GM19238 (cell line): Measurements from ENCODE around the gene FGFBP3.
"Not testable (repeated sequence)": the region's sequence is repeated elsewhere in the genome, so short reads cannot be mapped to it uniquely, and the experiment has no call there.

ENCODE experiments used
- DNase-seq: peaks from one replicate; pipeline ENCODE4 v3.0.0; 2011; ENCODE audit warnings: low spot score; ENCODE audit not compliant: insufficient read length

Gene FGFBP3

DNA sequence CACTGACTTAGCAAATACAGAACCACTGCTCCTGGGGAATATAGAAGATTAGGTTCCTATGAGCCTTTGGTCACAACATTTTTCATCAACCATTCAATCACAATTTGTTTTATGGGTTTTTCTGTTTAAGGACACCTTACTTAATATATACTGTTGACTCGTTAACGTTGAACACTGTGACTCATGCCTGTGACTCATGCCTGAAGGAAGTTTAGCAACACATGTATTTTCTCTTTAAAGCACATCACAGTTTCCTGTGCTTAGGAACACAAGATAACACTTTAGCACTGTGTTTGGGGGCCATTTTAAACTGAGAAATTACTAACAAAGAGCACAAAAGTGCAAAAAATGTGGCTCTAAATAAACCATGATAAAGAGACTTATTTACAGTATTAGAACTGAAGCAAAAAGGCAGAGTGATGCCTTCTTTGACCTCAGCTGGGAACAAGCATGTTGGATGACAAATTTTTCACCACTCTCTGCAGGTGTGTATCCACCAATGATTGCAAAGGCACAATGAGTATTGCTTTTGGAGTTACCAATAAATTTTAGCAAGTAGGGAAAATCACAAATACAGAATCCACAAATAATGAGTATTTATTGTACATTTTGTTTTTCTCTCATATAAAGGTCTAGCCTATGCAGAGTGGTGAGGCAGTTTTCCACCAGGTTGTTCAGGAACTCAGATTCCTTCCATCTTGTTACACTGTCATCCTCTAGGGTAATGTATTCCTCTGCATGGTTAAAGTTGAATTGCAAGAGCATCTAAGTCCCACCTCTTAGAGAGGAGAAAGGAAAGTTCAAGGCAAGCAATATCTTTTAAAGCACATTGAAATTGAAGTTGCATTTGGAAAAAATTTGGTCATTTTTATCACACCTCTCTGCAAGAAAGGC, 7.3 kb downstream of the FGFBP3 start:
- no peak for DNase-seq

DNA sequence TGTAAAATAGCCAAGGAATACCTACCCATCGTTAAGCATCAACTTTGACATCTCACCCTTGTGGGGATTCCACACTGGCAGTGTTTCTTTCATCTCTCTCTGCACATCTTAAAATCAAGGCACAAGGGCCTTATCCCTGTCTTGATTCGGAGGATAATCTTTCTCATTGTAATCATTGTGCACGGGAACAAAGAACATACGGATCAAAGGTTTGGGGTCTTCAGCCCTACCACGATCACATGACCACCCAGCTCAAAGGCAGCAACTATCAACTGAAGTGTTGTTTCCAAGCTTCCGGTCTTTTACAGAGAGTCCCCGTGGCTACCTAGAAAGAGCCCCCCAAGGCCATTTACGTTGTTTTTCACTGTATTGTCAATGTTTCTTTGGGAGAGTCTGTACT, 11.9 kb downstream of the FGFBP3 start:
- no peak for DNase-seq

DNA sequence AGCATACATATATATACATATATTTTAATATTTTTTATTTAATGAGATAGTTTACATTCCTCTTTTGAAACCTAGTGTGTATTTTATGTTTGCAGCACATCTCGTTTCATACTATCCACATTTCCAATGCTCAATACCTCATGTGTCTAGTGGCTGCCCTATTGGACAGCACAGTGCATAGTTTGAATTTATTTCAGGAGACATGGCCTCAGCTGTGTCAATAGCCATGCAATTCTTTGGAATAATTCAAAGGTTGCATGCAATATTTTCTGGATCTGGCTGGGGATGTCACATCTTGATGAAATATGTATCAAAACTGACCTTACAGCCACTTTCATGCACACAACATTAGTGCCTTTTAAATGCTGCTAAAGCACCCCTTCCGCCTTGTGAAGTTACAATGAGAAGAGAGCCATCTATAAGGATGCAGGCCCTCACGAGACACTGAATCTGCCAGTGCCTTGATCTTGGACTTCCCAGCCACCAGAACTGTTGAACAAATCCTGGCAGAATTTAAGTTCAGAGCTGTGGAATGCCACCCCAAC, 13.0 kb downstream of the FGFBP3 start:
- DNase-seq = no peak

DNA sequence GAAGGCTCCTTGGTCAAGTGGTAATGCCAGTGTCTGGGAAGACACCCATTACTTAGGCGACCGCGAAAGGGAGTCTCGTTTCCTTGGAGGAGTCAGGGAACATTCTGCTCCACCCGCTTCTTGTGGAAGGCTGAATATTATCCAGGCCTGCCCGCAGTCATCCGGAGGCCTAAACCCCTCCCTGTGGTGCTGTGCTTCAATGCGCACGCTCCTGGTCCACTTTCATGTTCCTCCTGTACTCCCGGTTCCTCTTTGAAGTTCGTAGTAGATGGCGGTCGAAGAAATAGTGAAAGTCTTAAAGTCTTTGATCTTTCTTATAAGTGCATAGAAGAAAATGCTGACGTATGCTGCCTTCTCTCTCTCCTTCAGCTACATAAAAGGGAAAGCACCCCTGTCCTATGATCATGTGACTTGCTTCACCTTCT, 15.0 kb downstream of the FGFBP3 start:
- not testable (repeated sequence) for DNase-seq

DNA sequence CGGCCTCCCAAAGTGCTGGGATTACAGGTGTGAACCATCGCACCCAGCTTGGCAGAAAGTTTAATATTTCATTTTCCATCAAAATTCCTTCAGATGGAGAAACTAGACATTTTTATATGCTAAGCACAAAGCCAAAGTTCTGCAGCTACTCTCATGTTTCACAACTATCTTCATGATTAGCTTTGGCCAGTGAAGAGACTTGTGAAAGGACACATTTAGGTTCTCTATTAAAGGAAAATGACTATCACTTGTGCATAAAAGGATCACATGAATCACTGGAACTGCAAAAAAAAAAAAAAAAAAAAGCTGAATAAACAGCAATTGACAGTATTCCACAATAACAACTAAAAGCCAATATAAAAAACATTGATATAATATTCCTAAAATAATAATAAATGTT, 16.2 kb downstream of the FGFBP3 start:
- DNase-seq = no peak

DNA sequence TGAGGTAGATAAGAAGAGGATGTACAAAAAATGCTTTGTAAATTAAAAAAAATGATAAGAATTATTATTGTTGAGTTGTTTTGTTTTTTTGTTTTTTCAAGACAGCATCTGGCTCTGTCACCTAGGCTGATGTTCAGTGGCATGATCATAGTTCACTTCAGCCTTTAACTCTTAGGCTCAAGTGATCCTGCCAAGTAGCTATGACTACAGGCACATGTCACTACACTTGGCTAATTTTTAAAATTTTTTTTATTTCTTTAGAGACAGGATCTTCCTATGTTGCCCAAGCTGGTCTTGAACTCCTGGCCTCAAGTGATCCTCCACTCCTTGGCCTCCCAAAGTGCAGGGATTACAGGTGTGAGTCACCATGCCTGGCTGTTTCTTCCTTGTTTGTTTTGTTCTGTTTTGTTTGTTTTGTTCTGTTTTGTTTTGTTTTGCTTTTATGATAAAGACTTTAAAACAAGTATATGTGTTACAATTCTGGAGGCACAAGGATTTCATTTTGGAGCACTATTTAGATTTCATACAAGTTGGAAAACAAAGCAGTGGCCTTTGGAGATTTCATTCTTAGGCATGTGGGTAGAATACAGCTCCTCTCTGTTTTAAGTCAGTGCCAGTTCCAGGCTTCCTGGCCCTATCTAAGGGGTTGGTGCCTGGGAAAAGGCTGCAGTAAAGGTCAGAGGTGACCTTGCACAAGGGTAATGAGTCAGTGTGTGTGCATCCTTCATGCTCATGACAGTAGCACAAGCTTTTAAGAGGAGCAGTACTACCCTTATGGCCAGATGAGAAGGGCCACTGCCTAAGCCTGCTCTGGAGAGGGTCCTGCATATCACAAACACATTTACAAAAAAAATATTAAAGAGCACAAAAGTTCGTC, 17.9 kb downstream of the FGFBP3 start:
- no peak for DNase-seq

DNA sequence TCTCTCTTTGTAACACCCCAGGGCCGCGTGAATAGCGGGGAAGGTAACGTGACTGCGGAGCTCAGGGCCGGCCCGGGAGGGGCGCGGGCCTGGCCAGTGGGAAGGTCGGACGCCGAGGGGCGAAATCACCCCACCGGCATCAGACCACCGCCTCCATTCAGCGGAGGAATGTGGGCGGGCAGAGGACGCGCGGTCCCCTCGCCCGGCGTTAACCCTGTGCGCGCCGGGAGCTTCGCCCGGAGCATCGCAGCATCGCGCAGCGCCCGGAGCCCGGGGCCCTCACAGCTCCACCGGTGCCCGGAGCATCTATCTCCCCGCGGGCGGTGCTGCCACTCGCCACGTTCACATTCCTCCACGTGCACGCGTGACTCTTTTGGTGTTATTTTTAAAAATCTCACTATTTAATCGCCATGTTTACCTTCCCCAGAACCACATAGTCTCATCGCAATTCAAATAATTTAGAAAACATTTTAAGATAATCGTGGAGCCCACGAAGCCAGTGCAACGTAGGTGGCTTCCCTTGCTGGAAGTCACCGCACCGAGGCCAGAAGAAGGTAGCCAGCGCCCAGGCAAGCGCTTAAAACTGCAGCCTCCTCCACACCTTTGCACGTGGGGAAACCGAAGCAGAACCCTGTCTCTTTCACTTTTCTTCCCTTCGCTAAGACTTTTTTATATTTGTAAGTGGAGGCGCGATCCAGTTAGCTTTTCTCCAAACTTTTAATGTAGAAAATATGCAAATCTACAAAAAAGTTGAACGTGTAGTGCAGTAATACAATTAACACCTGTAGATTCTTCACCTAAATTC, 21.8 kb downstream of the FGFBP3 start:
- no peak for DNase-seq

DNA sequence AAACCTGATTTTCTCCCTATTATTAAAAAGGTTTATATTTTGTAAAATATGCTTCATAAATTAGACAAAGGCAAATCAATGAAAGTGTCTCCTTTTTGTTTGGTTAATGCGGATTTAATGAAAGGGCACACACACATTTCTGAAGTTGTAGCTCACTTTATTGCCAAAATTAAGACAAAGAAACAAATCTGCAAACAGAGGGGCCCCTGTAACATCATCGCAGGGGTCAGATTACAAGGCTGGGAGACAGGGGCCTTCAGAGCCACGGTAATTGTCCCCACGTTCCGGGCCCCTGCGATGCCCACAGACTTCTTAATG, 22.4 kb downstream of the FGFBP3 start:
- DNase-seq = no peak

DNA sequence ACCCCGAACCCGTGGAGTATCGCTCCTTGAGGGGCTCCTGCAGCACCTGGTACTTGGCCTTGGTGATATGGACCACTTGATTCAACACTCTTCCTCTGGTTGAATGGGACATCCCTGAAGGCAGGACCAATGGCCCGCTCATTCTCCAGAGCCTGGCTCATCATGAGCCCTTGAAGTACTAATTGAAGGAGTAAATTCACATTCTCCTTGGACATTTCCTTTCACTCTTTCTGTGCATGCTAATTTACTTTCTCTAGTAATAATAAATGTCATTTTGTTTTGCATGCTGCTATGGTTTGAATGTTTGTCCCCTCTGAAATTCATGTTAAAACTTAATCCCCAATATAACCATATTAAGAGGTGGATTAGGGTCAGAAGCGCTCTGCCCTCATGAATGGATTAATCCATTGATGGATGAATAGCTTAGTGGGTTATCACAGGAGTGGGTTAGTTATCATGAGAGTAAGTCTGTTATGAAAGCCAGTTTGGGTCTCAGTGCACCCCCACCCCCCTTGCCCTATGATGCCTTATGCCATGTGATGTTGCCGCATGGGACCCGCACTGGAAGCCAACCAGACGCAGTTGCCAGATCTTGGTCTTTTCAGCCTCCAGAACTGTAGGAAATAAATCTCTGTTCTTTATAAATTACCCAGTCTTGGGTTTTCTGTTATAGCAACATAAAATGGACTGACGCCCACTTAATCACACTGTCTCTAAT, 23.8 kb downstream of the FGFBP3 start:
- DNase-seq = no peak

DNA sequence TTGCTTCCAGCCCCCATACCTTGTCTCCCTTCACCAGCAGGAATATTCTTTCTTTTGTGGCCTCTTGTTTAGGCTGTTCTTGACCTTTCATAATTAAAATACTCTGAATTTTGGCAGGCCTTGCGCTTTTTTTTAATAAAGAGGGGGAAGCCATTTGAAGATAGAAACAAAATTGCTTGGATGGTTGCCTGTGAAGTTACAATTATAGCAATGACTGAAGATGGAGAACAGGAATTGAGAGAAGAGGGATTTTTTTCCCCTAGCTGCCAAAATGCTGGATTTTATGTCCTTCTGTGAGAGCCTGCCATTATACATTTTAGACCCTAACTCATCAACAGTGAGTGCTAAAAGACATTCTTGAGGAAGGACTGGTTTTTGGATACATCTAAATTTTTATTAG, 24.8 kb downstream of the FGFBP3 start:
- no peak for DNase-seq

DNA sequence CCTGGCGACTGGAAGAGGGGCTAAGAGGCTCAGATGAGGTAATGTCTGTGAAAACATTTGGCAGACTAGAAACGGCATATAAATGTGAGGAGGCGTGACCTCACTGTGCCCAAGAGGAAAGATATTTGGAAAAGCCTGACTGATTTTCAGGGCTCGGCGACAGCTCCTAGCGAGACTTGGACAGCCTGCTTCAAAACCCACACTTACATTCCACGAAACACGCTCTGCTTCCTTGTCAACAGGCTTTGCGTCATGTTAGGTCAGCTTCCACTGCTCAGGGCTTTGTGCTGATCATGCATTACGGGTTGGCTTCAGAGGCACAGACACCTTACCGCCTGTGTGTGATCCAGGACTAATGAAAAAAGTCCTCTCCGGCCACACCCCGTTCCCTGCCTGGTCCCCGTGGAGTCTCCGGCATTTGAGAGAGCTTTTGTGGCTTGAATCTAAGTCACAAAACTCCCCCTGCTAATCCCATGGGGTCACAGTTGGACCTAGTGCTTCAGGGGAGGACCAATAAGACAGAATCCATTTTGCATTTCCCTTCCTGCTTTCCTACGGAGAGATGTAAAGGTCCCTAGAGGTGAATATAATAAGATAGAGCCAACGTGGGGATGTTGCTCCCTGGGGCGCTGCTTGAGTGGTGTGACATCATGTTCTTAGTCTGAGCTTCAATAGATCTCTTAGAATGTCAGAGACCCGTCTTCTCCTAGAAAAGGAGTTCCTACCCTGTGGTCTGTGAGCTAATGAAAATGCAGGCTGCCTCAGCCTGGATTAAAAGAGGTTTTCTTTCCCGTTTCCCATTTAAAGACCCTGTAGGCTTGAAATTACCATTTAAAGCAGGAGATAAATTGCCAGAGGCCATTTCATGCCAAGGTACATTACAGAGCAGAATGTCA, 25.5 kb downstream of the FGFBP3 start:
- DNase-seq = no peak

DNA sequence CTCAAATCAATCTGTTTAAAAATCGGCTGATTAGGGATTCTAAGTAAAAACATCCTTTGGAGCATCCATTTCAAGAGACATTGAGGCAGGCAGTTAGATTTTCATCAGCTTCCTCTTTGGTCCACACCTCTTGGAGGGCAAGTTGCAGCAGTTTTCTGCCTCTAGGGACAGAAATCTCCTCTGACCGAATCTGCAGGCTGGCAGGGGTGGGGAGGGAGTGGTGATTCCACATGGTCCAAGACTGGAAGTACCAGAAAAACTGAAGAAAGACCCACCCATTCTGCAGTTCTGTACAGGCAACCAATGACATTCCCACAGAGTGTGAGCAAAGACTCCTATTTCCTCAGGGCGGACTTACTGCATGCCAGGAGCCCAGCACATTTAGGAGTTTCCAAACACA, 29.0 kb downstream of the FGFBP3 start:
- no peak for DNase-seq

DNA sequence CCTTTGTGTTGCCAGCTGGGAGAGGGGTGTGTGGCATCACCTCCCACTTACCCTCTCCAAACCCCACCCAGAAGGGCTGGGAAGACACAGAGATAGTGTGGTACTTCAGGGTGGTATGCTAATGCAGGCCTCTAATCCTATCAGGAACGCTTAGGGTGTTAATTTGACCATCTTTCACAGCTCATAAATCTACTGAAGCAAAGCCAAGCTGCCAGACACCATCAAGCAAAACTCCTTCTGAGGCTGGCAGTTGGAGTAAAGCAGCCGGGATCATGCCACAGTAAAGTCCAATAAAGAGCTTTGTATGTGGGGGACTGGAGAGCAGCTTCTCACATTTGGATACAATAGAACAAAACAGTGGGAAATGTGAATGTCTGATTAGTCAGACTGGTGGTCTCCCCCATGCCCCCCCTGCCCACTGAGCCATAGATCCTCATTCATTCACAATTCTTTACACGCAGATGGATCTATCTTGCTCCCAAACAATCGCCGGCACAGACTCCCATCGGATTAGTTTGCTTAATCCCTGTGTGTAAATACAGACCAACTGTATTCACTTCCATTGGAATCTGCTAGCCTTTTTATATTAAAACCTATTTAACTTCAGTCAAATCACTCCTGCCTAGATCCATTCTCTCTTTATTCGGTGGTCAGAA, 29.6 kb downstream of the FGFBP3 start:
- no peak for DNase-seq

DNA sequence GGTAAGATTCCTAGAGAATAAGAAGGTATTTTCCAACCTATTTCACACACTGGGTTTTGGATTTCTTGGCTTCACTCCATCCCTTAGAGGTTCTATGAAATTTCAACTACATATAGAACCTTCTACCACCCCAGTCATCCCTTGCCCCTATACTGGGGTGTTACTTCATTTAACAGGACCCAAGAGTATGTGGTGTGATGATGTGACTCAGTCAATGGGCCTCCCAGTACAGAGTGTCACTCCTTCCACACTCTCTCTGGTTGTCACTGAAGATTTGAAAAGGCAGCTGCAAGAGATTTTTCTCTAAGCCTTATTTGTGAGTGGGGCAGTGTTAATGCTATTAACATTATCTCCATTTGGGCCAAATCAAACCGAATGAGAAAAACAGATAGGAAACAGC, 33.5 kb downstream of the FGFBP3 start:
- no peak for DNase-seq

DNA sequence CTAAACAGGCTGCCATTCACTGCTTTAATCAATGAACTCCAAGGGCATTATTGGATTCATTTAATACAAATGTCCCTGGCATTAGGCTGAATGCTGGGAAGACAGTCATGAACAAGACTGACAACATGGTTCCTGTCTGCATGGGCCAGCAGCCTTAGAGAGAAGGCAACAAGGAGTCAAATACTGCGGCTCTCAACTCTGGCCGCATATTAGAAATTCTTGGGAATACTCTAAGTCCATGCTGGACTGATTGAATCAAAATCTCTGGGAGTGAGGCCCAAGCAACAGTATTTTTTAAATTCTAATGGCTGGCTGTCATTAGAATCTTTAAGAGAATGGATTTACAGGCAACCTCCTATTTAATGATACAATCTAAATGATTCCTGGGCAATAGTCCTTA, 34.1 kb downstream of the FGFBP3 start:
- DNase-seq = no peak

DNA sequence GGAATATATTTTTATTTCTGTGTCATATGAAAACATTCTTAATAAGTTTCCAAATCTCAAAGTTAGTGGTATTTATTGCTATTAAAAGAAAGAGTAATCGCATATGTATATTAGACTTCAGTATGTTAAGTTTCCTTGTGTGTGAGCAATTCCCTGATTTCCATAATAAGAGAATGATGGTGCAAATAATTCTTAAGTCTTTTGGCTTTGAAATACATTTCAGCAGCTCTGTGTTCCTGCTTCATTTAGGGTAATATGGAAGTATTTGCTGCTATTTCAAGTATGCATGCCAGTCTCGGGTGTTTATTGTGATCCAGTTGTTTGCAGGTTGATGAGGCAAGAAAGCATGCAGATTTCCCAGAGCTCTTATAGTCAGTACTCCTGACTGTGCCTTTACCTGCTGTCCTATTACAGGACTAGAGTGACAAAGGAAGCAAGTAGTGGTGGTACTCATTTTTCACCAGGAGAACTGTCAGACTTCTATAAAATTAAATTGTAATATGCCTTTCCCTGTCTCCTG, 43.7 kb downstream of the FGFBP3 start:
- DNase-seq = no peak

DNA sequence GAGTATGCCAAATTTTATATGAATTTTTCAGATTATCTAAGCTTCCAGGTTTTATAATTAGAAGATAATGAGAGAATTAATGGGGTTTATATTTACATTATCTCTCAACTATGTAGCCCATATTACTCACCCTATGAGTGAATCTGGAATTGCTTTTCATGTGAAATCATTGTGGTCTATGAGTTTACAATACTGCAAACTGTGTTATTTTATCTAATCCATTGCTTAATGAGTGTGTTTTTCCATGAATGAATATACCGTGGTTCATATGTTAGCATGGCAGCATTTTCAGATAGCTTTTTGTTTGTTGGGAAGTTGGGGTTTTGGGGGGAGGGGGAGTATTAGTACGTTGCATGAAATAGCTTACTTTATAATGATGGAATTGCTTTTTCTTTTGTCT, 44.5 kb downstream of the FGFBP3 start:
- no peak for DNase-seq

DNA sequence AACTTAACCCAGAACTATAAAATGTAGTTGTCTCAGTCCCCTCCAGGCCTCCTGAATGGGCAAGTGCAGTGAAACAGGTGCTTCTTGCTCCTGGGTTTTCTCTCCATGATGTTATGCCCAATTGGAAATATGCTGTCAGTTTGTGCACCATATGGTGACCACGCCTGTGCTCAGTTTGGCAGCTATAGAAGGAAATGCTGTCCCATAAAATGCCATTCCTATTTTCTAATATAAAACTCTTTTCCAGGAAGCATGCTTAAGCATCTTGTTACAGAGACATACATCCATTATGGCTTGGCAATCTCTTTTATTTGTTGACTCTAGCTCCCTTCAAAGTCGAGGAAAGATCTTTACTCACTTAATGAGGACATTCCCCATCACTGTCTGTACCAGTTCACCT, 45.2 kb downstream of the FGFBP3 start:
- DNase-seq = no peak

DNA sequence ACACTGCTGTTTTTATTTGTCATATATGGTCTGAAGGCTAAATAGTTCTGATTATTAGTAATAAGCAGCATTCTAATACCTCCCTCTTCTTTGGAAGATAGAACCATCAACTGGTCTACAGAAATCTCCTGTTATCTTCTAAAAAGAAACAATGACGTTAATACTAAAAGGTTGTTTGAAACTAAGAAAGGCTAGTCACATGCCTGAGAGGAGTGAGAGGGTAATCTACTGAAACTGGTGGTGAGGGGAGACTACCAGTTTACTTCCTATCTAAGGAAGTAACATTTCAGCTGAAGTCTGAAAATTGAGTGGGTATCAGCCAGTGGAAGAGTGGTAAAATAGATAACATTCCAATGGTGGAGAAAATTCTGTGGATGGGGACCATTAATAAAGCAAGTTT, 48.4 kb downstream of the FGFBP3 start:
- DNase-seq = no peak
